Measurements from ENCODE around the gene MEG3.

The MEG3 gene

DNA sequence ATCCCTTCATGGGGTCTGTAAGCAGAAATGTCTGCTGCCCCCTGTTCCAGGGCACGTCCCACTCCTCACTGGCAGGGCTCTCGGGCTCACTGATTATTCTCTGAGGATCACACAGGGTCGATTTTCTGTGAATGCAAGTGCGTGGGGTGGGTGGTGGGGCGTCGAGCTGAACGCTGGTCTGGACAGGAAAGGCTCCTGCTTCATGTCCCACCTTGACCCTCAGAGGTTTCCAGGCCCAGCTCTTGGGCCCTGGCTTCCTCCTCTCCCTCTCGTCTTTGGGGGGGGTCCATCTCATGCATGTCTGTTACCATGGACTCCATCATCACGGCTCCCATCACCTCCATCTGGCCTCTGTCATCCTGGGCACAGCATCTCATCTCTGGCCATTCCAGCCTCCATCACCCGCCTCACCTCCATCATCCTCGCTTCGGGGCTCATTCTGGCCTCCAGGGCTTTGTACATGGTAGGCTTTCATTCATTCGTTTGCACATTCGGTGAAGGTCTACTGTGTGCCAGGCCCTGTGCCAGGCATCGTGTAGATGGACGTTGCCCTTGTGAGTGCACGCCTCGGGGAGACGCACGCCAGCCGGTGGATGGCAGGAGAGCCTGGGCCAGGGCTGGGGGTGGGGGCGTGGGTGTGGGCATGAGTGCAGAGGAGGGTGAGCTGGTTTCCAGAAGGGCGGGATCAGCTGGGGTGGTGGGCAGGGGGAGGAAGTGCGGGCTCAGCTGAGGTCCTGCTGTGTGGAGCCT lies 42.9 kb downstream of the MEG3 start:
- Histone ChIP-seq H3K9me3 (ENCODE audit: control insufficient read depth, low read length) (no peaks in the 10 kb centered on the region), H3K4me1 (ENCODE audit: control insufficient read depth, insufficient read depth, low read length, poor library complexity, severe bottlenecking) (peaks cover 4% of the 10 kb centered on the region), H3K36me3 (ENCODE audit: control insufficient read depth, insufficient read depth, low read length) (no peaks in the 10 kb centered on the region), H3K27ac (ENCODE audit: low read depth, low read length, severe bottlenecking) (no peak overlapping the region), H3K4me3 (ENCODE audit: extremely low read depth, insufficient read depth, low read length, poor library complexity, severe bottlenecking) (no peak overlapping the region)
- 87 to 93% methylated on average over 15 to 18 of the region's 24 CpGs for WGBS, 2 experiments (ENCODE audit: insufficient coverage in 2 of 2)

- Histone ChIP-seq H3K9me3 (ENCODE audit: control insufficient read depth, low read length) (no peaks in the 10 kb centered on the region), H3K4me3 (ENCODE audit: extremely low read depth, insufficient read depth, low read length, poor library complexity, severe bottlenecking) (no peak overlapping the region), H3K27ac (ENCODE audit: low read depth, low read length, severe bottlenecking) (no peak overlapping the region), H3K4me1 (ENCODE audit: control insufficient read depth, insufficient read depth, low read length, poor library complexity, severe bottlenecking) (no peaks in the 10 kb centered on the region), H3K36me3 (ENCODE audit: control insufficient read depth, insufficient read depth, low read length) (no peaks in the 10 kb centered on the region)
- WGBS, 2 experiments (ENCODE audit: insufficient coverage in 2 of 2) = 84 to 86% methylated on average over 13 to 15 of the region's 16 CpGs
These were observed 45.6 kb downstream of the MEG3 start for GRCh38 chr14:100871234-100872186.

DNA sequence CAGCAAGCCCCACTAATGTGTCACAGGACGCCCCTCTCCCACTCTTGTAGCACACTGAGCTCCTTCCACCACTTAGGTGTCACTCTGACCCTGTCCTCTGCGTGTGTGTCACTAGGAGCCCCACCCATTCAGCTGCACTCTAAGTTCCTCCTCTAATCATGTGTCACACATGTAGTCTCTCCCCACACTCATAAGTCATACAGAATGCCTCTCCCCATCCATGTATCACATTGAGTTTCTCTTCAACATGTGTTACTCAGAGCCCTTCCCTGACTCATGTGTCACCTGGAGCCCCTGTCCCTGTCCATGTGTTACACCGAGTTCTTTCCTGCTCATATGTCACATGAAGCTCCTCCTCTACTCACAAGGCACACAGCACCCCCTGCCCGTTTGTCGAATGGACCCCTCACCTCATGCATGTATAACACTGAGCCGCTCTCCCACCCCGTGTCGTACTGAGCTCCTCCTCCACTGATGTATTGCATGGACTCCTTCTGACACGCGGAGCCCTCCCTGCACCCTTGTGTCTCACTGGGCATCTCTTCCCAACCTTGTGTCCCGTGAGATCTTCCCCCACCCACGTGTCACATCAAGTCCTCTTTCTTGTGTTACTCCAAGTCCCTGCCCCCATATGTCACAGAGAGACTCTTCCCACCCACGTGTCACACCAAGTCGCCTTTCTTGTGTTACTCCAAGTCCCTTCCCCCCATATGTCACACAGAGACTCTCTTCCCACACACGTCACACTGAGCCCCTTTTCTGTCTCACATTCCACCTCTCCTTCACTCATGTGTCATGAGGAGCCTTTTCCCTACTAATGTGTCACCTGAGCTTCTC lies 46.6 kb downstream of the MEG3 start:
- Histone ChIP-seq H3K36me3 (ENCODE audit: control insufficient read depth, insufficient read depth, low read length) (no peaks in the 10 kb centered on the region), H3K4me3 (ENCODE audit: extremely low read depth, insufficient read depth, low read length, poor library complexity, severe bottlenecking) (no peak overlapping the region), H3K9me3 (ENCODE audit: control insufficient read depth, low read length) (no peaks in the 10 kb centered on the region), H3K27ac (ENCODE audit: low read depth, low read length, severe bottlenecking) (no peak overlapping the region), H3K4me1 (ENCODE audit: control insufficient read depth, insufficient read depth, low read length, poor library complexity, severe bottlenecking) (no peaks in the 10 kb centered on the region)
- WGBS, 2 experiments (ENCODE audit: insufficient coverage in 2 of 2) = 89 to 91% methylated on average over 15 of the region's 15 CpGs

- no peak overlapping the region for H3K4me3 ChIP-seq (ENCODE audit: extremely low read depth, insufficient read depth, low read length, poor library complexity, severe bottlenecking)
- no peak overlapping the region for H3K27ac ChIP-seq (ENCODE audit: low read depth, low read length, severe bottlenecking)
- WGBS, 2 experiments (ENCODE audit: insufficient coverage in 2 of 2) = 10 to 44% methylated on average over 2 of the region's 3 CpGs
- H3K9me3 ChIP-seq (ENCODE audit: control insufficient read depth, low read length) = no peaks in the 10 kb centered on the region
- H3K36me3 ChIP-seq (ENCODE audit: control insufficient read depth, insufficient read depth, low read length) = no peaks in the 10 kb centered on the region
- H3K4me1 ChIP-seq (ENCODE audit: control insufficient read depth, insufficient read depth, low read length, poor library complexity, severe bottlenecking) = no peaks in the 10 kb centered on the region
These were observed 47.2 kb downstream of the MEG3 start for GRCh38 chr14:100873096-100873482.

DNA sequence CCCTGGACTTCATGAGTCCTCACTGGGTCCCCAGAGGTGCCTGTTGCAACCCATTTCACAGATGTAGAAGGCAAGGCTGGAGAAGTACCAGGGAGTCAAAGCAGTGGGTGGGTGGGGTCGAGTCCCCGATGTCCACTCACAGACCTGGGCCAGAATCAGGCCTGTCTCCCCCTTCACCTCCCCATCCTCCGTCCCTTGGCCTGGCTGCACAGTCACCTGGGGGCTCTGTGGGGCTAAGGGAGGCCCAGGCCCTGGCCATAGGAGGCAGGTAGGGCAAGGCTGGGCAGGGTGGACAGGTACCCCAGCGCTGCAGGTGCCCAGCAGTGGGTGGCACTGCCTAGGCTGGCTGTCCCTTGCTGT lies 48.1 kb downstream of the MEG3 start:
- H3K4me3 ChIP-seq (ENCODE audit: extremely low read depth, insufficient read depth, low read length, poor library complexity, severe bottlenecking) = no peak overlapping the region
- no peaks in the 10 kb centered on the region for H3K9me3 ChIP-seq (ENCODE audit: control insufficient read depth, low read length)
- 85 to 100% methylated on average over 1 to 2 of the region's 4 CpGs for WGBS, 2 experiments (ENCODE audit: insufficient coverage in 2 of 2)
- H3K36me3 ChIP-seq (ENCODE audit: control insufficient read depth, insufficient read depth, low read length) = no peaks in the 10 kb centered on the region
- no peak overlapping the region for H3K27ac ChIP-seq (ENCODE audit: low read depth, low read length, severe bottlenecking)
- H3K4me1 ChIP-seq (ENCODE audit: control insufficient read depth, insufficient read depth, low read length, poor library complexity, severe bottlenecking) = no peaks in the 10 kb centered on the region

GRCh38 chr14:100874411-100875091 lies 48.6 kb downstream of the MEG3 start:
- Histone ChIP-seq H3K4me1 (ENCODE audit: control insufficient read depth, insufficient read depth, low read length, poor library complexity, severe bottlenecking) (no peaks in the 10 kb centered on the region), H3K27ac (ENCODE audit: low read depth, low read length, severe bottlenecking) (no peak overlapping the region), H3K4me3 (ENCODE audit: extremely low read depth, insufficient read depth, low read length, poor library complexity, severe bottlenecking) (no peak overlapping the region), H3K9me3 (ENCODE audit: control insufficient read depth, low read length) (no peaks in the 10 kb centered on the region), H3K36me3 (ENCODE audit: control insufficient read depth, insufficient read depth, low read length) (no peaks in the 10 kb centered on the region)
- 85 to 87% methylated on average over 18 to 21 of the region's 21 CpGs for WGBS, 2 experiments (ENCODE audit: insufficient coverage in 2 of 2)

DNA sequence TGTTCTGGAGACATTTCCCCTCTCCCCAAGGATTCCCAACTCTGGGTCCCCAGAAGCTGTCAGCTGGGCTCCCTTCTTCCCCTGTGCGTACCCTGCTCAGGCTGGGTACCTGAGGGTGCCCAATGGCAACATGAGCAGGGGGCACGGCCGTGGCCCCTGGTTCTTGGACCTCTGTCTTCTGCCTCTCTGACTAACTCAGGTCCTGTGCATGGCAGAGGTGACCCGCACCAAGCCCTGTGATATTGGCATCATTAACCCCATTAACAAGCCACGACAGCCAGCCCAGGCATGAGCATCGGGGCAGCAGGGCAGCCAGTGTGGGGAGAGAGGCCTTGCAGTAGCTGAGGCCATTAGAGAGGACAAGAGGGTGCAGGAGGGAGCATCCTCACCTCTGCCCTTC lies 49.2 kb downstream of the MEG3 start:
- Histone ChIP-seq H3K4me1 (ENCODE audit: control insufficient read depth, insufficient read depth, low read length, poor library complexity, severe bottlenecking) (no peaks in the 10 kb centered on the region), H3K4me3 (ENCODE audit: extremely low read depth, insufficient read depth, low read length, poor library complexity, severe bottlenecking) (no peak overlapping the region), H3K36me3 (ENCODE audit: control insufficient read depth, insufficient read depth, low read length) (no peaks in the 10 kb centered on the region), H3K27ac (ENCODE audit: low read depth, low read length, severe bottlenecking) (no peak overlapping the region), H3K9me3 (ENCODE audit: control insufficient read depth, low read length) (no peaks in the 10 kb centered on the region)
- WGBS, 2 experiments (ENCODE audit: insufficient coverage in 2 of 2) = 82 to 93% methylated on average over 2 to 5 of the region's 6 CpGs

DNA sequence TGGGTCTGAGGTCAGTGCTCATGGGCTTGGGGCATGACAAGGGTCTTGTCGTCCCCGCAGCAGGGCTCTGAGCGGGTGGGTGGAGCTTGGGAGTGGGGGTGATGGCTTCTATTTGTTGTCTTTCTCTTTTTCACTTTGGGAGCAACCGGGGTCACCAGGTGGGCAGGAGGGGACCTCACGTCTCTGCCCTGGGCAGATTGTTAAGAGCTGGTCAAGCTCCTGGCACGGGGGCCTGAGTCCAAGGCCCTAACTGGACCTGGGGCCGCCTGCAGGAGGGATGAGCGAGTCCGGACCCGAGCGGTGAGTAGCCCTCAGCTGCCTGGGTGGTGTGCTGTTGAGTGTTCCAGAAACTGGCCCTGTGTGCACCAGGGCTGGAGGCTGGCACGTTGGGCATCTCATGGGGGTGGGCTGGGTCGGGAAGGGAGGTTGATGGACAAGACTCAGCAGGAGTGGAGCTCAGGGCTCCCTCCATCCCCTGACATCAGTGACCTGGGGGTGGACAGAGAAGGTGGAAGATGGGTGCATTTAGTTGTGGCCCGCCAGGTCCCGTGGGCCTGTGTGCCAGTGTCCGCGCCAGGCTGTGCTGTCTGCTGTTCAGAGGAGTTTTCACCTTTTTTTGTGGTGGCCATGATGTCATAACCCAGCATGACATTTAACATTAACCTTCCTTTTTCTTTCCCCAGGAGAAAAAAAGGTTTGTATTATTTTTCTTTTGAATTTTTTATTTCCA lies 50.1 kb downstream of the MEG3 start:
- Histone ChIP-seq H3K36me3 (ENCODE audit: control insufficient read depth, insufficient read depth, low read length) (no peaks in the 10 kb centered on the region), H3K27ac (ENCODE audit: low read depth, low read length, severe bottlenecking) (no peak overlapping the region), H3K9me3 (ENCODE audit: control insufficient read depth, low read length) (no peaks in the 10 kb centered on the region), H3K4me1 (ENCODE audit: control insufficient read depth, insufficient read depth, low read length, poor library complexity, severe bottlenecking) (no peaks in the 10 kb centered on the region), H3K4me3 (ENCODE audit: extremely low read depth, insufficient read depth, low read length, poor library complexity, severe bottlenecking) (no peak overlapping the region)
- WGBS, 2 experiments (ENCODE audit: insufficient coverage in 2 of 2) = 75 to 81% methylated on average over 8 to 10 of the region's 17 CpGs

DNA sequence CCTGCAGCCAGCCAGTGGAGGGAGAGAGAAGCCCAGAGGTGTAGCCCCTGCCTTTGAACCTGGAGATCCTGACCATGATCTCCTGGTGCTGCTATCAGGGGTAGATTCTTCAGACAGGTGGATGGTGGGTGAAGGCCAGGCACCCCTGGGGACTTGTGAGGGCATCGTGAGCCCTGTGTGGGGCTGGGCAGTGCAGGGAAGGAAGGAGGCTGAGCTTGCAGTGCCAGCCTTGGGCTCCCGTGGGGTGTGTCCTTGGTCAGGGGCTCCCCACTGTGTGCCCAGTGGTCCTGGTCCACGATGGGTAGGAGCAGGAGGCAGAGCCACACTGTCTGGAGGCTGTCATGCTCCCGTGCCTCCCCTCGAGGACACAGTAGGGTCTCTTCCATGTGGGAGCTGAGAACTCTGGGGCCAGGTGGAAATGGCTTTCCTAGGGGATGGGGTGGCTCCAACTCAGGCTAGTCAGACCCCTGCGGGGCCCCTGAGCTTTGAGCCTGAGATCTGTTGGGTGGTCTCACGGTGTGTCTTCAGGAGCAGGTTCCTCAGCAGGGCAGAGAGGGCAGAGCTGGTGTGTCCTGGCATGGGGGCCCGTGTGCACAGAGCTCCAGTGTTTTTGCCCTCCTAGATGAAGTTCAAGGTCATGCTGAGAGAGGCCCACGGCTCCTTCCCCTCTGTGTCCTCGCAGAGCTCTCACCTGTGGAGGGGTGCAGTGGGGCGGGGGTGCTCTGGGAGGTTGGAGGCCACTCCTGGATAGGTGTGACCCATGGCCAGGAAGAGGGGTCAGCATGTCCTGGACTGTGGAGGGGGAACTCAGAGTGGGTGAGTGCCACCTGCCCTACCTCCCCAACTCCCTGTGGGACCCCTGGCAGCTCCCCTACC lies 52.6 kb downstream of the MEG3 start:
- H3K4me3 ChIP-seq (ENCODE audit: extremely low read depth, insufficient read depth, low read length, poor library complexity, severe bottlenecking) = no peak overlapping the region
- no peaks in the 10 kb centered on the region for H3K4me1 ChIP-seq (ENCODE audit: control insufficient read depth, insufficient read depth, low read length, poor library complexity, severe bottlenecking)
- H3K27ac ChIP-seq (ENCODE audit: low read depth, low read length, severe bottlenecking) = no peak overlapping the region
- peaks cover 5% of the 10 kb centered on the region for H3K9me3 ChIP-seq (ENCODE audit: control insufficient read depth, low read length)
- no peaks in the 10 kb centered on the region for H3K36me3 ChIP-seq (ENCODE audit: control insufficient read depth, insufficient read depth, low read length)
- WGBS, 2 experiments (ENCODE audit: insufficient coverage in 2 of 2) = 88 to 90% methylated on average over 8 of the region's 11 CpGs

Data from mesodermal cell (in vitro differentiated cells).